DOHH2 (cell line): ENCODE results near the gene IRS2.

Experiments used
- CTCF ChIP-seq: fragments of 200-600 bp; sonication (generic); IDR thresholded peaks from one replicate; pipeline ENCODE4 v1.5.1; 2014; ENCODE audit warnings: antibody characterized with exemption, mild to moderate bottlenecking, low read depth, low read length; ENCODE audit not compliant: poor library complexity, severe bottlenecking
- EZH2phosphoT487 ChIP-seq: fragments of 200-600 bp; sonication (generic); IDR thresholded peaks from 2 replicates; pipeline ENCODE4 v1.6.1; 2017; ENCODE audit warnings: borderline replicate concordance, mild to moderate bottlenecking, antibody characterized with exemption, low read length, moderate library complexity, mixed read lengths

DNA sequence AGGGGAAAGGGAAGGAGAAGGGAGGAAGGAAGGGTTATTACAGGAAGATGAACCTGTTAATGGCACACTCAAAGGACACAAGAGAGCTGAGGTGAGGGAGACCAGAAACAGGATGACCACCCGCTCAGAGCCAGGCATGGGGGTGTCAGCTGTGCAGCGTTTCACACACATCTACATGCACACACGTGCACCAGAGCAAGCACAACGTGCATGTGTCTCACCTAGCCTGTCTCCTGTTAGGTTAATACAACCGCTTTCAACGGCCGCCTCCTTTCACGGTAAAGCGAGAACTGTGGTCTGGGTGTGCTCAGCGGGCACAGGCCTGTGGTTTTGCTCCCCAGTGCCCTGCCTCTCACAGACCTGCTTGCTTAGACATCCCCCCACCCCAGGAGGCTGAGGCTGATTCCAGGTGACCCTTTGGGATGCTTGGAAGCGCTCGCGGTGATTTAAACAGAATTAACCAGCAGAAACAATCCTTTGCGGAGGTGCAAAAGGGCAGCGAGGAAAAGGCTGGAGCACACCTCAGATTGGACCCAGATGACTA, 27.4 kb downstream of the IRS2 start:
- no peak for TF ChIP-seq CTCF
- TF ChIP-seq EZH2phosphoT487, result no peak
